H1 (cell line): ENCODE measurements around the gene PRKCZ. TPM values are rescaled to one million over a fixed set of nuclear protein-coding genes. Genes with fewer than 3 reads are reported as not detected.

ENCODE experiments used
- polyA plus RNA-seq, 7 experiments: library from polyadenylated mRNA; depleted of rRNA in 3 of 7; stranded (reverse) in 5 of 7; unstranded in 2 of 7; fragments of >200 nt in 5 of 7; fragments of 200-250 nt in 2 of 7; gene quantifications; 1 replicate in 5 of 7; 2 replicates in 1 of 7; 4 replicates in 1 of 7; pipeline versions ENCODE4 v1.2.1 to v1.2.3, GENCODE V29; 2011 to 2013; ENCODE audit warnings: missing spikeins in 2 of 7, mixed read lengths in 2 of 7
- total RNA-seq: library from RNA; stranded (reverse); fragmentation: NEBNext Ultra II Directional; extraction: Animal tissue kit (Norgen Biotek cat#: 25700); gene quantifications from 2 replicates; pipeline ENCODE4 v1.2.1, GENCODE V29; 2021
- TF ChIP-seq, protein P1 (sequence below): fragments of 300-600 bp; sonication (generic); IDR thresholded peaks from 2 replicates; pipeline ENCODE4 v1.7.1; 2012; ENCODE audit warnings: low read length, moderate library complexity, mild to moderate bottlenecking, inconsistent platforms; ENCODE audit not compliant: insufficient replicate concordance

The PRKCZ gene
- total and polyA plus RNA-seq, 2 of the 8 experiments (the other 6 are each of a cell fraction or from before 2014, with no cell fraction given) = 37.4 to 45.1 TPM

DNA sequence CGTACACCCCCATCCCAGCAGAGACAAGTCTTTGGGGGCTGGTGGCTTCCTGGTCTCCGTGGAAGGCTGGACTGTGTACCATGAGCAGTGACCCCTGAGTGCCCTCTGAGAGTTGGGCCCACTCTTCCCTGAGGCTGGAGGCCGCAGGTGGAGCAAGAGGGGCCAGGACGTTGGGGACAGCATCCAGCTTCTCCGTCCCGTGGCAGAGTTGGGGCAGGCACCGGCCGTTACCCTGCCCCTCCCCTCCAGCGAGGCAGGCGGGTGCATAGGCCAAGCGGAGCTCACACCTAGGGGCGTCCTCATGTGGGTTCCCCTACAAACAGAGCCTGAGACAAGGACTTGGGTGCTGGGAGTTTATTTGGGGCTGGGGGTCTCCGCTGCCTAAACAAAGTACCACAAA is 17.0 kb upstream of the PRKCZ start (continued):
- TF ChIP-seq, protein P1, sequence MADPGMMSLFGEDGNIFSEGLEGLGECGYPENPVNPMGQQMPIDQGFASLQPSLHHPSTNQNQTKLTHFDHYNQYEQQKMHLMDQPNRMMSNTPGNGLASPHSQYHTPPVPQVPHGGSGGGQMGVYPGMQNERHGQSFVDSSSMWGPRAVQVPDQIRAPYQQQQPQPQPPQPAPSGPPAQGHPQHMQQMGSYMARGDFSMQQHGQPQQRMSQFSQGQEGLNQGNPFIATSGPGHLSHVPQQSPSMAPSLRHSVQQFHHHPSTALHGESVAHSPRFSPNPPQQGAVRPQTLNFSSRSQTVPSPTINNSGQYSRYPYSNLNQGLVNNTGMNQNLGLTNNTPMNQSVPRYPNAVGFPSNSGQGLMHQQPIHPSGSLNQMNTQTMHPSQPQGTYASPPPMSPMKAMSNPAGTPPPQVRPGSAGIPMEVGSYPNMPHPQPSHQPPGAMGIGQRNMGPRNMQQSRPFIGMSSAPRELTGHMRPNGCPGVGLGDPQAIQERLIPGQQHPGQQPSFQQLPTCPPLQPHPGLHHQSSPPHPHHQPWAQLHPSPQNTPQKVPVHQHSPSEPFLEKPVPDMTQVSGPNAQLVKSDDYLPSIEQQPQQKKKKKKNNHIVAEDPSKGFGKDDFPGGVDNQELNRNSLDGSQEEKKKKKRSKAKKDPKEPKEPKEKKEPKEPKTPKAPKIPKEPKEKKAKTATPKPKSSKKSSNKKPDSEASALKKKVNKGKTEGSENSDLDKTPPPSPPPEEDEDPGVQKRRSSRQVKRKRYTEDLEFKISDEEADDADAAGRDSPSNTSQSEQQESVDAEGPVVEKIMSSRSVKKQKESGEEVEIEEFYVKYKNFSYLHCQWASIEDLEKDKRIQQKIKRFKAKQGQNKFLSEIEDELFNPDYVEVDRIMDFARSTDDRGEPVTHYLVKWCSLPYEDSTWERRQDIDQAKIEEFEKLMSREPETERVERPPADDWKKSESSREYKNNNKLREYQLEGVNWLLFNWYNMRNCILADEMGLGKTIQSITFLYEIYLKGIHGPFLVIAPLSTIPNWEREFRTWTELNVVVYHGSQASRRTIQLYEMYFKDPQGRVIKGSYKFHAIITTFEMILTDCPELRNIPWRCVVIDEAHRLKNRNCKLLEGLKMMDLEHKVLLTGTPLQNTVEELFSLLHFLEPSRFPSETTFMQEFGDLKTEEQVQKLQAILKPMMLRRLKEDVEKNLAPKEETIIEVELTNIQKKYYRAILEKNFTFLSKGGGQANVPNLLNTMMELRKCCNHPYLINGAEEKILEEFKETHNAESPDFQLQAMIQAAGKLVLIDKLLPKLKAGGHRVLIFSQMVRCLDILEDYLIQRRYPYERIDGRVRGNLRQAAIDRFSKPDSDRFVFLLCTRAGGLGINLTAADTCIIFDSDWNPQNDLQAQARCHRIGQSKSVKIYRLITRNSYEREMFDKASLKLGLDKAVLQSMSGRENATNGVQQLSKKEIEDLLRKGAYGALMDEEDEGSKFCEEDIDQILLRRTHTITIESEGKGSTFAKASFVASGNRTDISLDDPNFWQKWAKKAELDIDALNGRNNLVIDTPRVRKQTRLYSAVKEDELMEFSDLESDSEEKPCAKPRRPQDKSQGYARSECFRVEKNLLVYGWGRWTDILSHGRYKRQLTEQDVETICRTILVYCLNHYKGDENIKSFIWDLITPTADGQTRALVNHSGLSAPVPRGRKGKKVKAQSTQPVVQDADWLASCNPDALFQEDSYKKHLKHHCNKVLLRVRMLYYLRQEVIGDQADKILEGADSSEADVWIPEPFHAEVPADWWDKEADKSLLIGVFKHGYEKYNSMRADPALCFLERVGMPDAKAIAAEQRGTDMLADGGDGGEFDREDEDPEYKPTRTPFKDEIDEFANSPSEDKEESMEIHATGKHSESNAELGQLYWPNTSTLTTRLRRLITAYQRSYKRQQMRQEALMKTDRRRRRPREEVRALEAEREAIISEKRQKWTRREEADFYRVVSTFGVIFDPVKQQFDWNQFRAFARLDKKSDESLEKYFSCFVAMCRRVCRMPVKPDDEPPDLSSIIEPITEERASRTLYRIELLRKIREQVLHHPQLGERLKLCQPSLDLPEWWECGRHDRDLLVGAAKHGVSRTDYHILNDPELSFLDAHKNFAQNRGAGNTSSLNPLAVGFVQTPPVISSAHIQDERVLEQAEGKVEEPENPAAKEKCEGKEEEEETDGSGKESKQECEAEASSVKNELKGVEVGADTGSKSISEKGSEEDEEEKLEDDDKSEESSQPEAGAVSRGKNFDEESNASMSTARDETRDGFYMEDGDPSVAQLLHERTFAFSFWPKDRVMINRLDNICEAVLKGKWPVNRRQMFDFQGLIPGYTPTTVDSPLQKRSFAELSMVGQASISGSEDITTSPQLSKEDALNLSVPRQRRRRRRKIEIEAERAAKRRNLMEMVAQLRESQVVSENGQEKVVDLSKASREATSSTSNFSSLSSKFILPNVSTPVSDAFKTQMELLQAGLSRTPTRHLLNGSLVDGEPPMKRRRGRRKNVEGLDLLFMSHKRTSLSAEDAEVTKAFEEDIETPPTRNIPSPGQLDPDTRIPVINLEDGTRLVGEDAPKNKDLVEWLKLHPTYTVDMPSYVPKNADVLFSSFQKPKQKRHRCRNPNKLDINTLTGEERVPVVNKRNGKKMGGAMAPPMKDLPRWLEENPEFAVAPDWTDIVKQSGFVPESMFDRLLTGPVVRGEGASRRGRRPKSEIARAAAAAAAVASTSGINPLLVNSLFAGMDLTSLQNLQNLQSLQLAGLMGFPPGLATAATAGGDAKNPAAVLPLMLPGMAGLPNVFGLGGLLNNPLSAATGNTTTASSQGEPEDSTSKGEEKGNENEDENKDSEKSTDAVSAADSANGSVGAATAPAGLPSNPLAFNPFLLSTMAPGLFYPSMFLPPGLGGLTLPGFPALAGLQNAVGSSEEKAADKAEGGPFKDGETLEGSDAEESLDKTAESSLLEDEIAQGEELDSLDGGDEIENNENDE = no peak
